Measurements from ENCODE around the gene MEI1.
A peak's percentile ranks its signal among the peaks of the same experiment; 100 is the strongest.
"Not testable (repeated sequence)": the region's sequence is repeated elsewhere in the genome, so short reads cannot be mapped to it uniquely, and the experiment has no call there.

The MEI1 gene

GRCh38 chr22:41683052-41683451 lies 16.3 kb upstream of the MEI1 start:
- no peak overlapping the region; the same call in 1 of the 2 replicates for H3K4me3 ChIP-seq (ENCODE audit: low read length)
- no peak for DNase-seq (ENCODE audit: low read depth)
- no peak for TF ChIP-seq CTCF (conservative IDR thresholded peaks at IDR 0.05; ENCODE audit: low read length)

GRCh38 chr22:41683616-41684015 lies 15.7 kb upstream of the MEI1 start:
- peak; percentile 23 for DNase-seq (ENCODE audit: low read depth)
- TF ChIP-seq CTCF (conservative IDR thresholded peaks at IDR 0.05; ENCODE audit: low read length): no peak
- no peak overlapping the region for H3K4me3 ChIP-seq (ENCODE audit: low read length)

GRCh38 chr22:41684194-41684593 lies 15.1 kb upstream of the MEI1 start:
- TF ChIP-seq CTCF (conservative IDR thresholded peaks at IDR 0.05; ENCODE audit: low read length): no peak
- DNase-seq (ENCODE audit: low read depth): no peak

GRCh38 chr22:41686890-41687289 lies 12.4 kb upstream of the MEI1 start:
- not testable (repeated sequence) for H3K4me3 ChIP-seq (ENCODE audit: low read length); DNase-seq (ENCODE audit: low read depth)

More at GRCh38 chr22:41684194-41684593, 15.1 kb upstream of the MEI1 start:
- H3K4me3 ChIP-seq (ENCODE audit: low read length): no peak overlapping the region

GRCh38 chr22:41687901-41688364 lies 11.4 kb upstream of the MEI1 start:
- DNase-seq (ENCODE audit: low read depth): peak; percentile 25
- peak overlapping the region; percentile 86 for H3K4me3 ChIP-seq (ENCODE audit: low read length)
- TF ChIP-seq CTCF (conservative IDR thresholded peaks at IDR 0.05; ENCODE audit: low read length): no peak

GRCh38 chr22:41688365-41689211 lies 10.7 kb upstream of the MEI1 start, which contains the start of gene SNU13:
Gene SNU13, minus strand, starts transcription at chr22:41688867. Its CDS starts 71 bp downstream, at chr22:41688796.
- no peak for TF ChIP-seq CTCF (conservative IDR thresholded peaks at IDR 0.05; ENCODE audit: low read length)
- H3K4me3 ChIP-seq (ENCODE audit: low read length): peak within 1 kb of the TSS; percentile 86
- DNase-seq (ENCODE audit: low read depth): peak; percentile 91

- TF ChIP-seq CTCF (conservative IDR thresholded peaks at IDR 0.05; ENCODE audit: low read length): no peak
- DNase-seq (ENCODE audit: low read depth): no peak
- H3K4me3 ChIP-seq (ENCODE audit: low read length): no peak overlapping the region
Observed at GRCh38 chr22:41690476-41690875, 8.8 kb upstream of the MEI1 start.
